ENCODE data around the gene KRT85.

KRT85 gene

GRCh38 chr12:52367876-52368275 lies 595 bp upstream of the KRT85 start:
- no peak for DNase-seq (ENCODE audit: low spot score)

- DNase-seq (ENCODE audit: low spot score), result no peak
Measured at GRCh38 chr12:52364901-52365489, 2.3 kb downstream of the KRT85 start.

- no peak for DNase-seq (ENCODE audit: low spot score)
Measured at GRCh38 chr12:52364061-52364460, 3.2 kb downstream of the KRT85 start.

- DNase-seq (ENCODE audit: low spot score), result no peak
Measured at GRCh38 chr12:52363111-52363679, 4.1 kb downstream of the KRT85 start.

- no peak for DNase-seq (ENCODE audit: low spot score)
Measured at GRCh38 chr12:52362118-52362726, 5.1 kb downstream of the KRT85 start.

- no peak for DNase-seq (ENCODE audit: low spot score)
Measured at GRCh38 chr12:52361553-52361952, 5.7 kb downstream of the KRT85 start.

GRCh38 chr12:52360663-52361271 lies 6.5 kb downstream of the KRT85 start:
- no peak for DNase-seq (ENCODE audit: low spot score)

GRCh38 chr12:52360106-52360662 lies 7.1 kb downstream of the KRT85 start:
- DNase-seq (ENCODE audit: low spot score), result no peak

GRCh38 chr12:52359621-52360061 lies 7.6 kb downstream of the KRT85 start:
- no peak for DNase-seq (ENCODE audit: low spot score)

- DNase-seq (ENCODE audit: low spot score), result peak; percentile 14
Measured at GRCh38 chr12:52358575-52359350, 8.5 kb downstream of the KRT85 start.

GRCh38 chr12:52356762-52357580 lies 10.3 kb downstream of the KRT85 start:
- no peak for DNase-seq (ENCODE audit: low spot score)

GRCh38 chr12:52356031-52356761 lies 11.1 kb downstream of the KRT85 start:
- no peak for DNase-seq (ENCODE audit: low spot score)

GRCh38 chr12:52355176-52355575 lies 12.1 kb downstream of the KRT85 start:
- DNase-seq (ENCODE audit: low spot score), result no peak

GRCh38 chr12:52354200-52354599 lies 13.1 kb downstream of the KRT85 start:
- no peak for DNase-seq (ENCODE audit: low spot score)

- no peak for DNase-seq (ENCODE audit: low spot score)
Measured at GRCh38 chr12:52353766-52354165, 13.5 kb downstream of the KRT85 start.

- DNase-seq (ENCODE audit: low spot score), result no peak
Measured at GRCh38 chr12:52352951-52353350, 14.3 kb downstream of the KRT85 start.

- no peak for DNase-seq (ENCODE audit: low spot score)
Measured at GRCh38 chr12:52351196-52352059, 15.9 kb downstream of the KRT85 start.

- DNase-seq (ENCODE audit: low spot score), result no peak
Measured at GRCh38 chr12:52350786-52351185, 16.5 kb downstream of the KRT85 start.

- DNase-seq (ENCODE audit: low spot score), result no peak
Measured at GRCh38 chr12:52350021-52350620, 17.2 kb downstream of the KRT85 start.

Data from SW480 (cell line).